Measurements from ENCODE around the gene DTX1.

DNA sequence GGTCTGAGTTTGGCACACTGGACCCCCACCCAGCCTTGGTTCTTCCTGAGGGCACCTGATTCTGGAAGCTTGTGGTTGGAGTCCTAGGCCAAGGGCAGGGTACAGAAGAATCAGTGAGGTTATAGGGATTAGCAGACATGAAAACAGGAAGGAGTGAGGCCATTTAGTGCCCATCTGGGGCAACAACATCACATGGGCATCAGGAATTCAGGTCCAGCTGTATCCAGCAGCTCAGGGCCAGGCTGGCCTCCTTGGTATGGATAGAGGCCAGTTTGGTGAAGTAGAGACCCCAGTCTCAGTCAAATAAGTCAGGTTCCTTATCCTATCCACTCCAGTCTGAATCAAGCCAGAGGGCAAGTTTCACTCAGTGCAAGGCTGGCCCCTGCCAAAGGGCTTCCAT, 42.8 kb downstream of the DTX1 start:
- TF ChIP-seq, protein P1, sequence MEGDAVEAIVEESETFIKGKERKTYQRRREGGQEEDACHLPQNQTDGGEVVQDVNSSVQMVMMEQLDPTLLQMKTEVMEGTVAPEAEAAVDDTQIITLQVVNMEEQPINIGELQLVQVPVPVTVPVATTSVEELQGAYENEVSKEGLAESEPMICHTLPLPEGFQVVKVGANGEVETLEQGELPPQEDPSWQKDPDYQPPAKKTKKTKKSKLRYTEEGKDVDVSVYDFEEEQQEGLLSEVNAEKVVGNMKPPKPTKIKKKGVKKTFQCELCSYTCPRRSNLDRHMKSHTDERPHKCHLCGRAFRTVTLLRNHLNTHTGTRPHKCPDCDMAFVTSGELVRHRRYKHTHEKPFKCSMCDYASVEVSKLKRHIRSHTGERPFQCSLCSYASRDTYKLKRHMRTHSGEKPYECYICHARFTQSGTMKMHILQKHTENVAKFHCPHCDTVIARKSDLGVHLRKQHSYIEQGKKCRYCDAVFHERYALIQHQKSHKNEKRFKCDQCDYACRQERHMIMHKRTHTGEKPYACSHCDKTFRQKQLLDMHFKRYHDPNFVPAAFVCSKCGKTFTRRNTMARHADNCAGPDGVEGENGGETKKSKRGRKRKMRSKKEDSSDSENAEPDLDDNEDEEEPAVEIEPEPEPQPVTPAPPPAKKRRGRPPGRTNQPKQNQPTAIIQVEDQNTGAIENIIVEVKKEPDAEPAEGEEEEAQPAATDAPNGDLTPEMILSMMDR (IDR thresholded peaks at IDR 0.05) = no peak
- TF ChIP-seq EP300 (IDR thresholded peaks at IDR 0.05) (no peak), POLR2A (IDR thresholded peaks at IDR 0.05) (no peak)

Data from tibial nerve (tissue), 4 donors.